ENCODE measurements around the gene CYFIP1. TPM values are rescaled to one million over a fixed set of nuclear protein-coding genes. Genes with fewer than 3 reads are reported as not detected.

Gene CYFIP1
- total and polyA plus RNA-seq, 2 of the 13 experiments (the other 11 are each of a cell fraction or from before 2014, with no cell fraction given): 38.1 to 58.3 TPM

DNA sequence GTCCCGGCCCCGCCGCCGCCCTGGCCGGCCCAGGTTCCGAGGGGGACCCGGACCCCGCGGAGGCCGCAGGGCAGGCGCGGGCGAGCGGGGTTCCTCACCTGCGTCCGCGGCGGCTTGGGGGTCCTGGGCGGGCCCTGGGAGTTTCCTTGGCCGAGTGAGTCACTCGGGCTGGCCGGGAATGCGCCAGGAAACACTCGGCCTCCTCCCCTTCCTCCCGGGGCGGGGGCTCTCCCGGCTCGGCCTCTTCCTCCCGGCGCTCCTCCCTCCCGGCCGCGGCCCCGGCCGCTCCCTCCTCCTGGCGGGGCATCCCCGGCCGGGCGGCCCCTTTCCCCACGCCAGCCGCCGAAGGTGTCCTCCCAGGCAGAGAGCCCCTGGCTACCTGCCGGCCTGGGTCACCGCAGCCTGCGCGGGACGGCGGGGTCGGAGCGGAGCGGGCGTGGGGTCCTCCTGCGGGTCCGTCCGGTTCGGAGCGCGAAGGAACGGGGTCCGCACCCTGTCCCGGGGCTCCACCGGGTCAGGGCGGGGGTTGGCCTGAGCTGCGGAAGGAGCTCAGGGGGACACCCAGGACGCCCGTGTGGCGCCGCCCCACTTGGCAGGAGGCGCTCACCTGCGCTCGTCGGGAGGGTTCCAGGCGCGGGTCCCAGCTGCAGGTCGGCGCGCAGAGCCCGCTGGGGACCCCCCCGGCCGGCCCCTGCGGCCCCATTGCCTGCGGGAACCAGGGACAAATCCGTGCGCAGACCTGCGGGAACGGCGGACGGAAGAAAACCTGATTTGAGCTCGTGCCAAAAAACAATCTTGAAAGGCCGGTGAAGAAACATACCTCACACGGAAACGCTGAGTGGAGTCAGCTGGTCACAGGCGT, at the start of gene CYFIP1 (continued):
- TF ChIP-seq PREB (CRISPR knock-in tag; IDR thresholded peaks at IDR 0.05) (no peak), PATZ1 (CRISPR knock-in tag; IDR thresholded peaks at IDR 0.05) (peak; percentile 54), ADNP (CRISPR knock-in tag; IDR thresholded peaks at IDR 0.05) (no peak), SMC3 (IDR thresholded peaks at IDR 0.05; ENCODE audit: low read length) (no peak), ARNTL (CRISPR knock-in tag; IDR thresholded peaks at IDR 0.05) (0 out of 2 replicates have a peak, but pooled peaks have one; percentile 19), ZNF331 (CRISPR knock-in tag; IDR thresholded peaks at IDR 0.05) (no peak), FOXK1 (CRISPR knock-in tag; IDR thresholded peaks at IDR 0.05; ENCODE audit: borderline replicate concordance, low read depth) (no peak), CHD2 (IDR thresholded peaks at IDR 0.05; ENCODE audit: low read depth, low read length) (no peak), ZNF224 (CRISPR knock-in tag; IDR thresholded peaks at IDR 0.05) (no peak), RXRA (CRISPR knock-in tag; IDR thresholded peaks at IDR 0.05) (peak; percentile 32; the same call in 1 of the 2 replicates), NFKB2 (CRISPR knock-in tag; IDR thresholded peaks at IDR 0.05; ENCODE audit: borderline replicate concordance) (peak; percentile 74; the same call in 1 of the 2 replicates), HNRNPLL (IDR thresholded peaks at IDR 0.05; ENCODE audit: low read depth, low read length, poor library complexity, severe bottlenecking) (peak; percentile 87), E2F2 (CRISPR knock-in tag; IDR thresholded peaks at IDR 0.05; ENCODE audit: borderline replicate concordance) (no peak), NFAT5 (CRISPR knock-in tag; IDR thresholded peaks at IDR 0.05) (no peak), FOXM1 (CRISPR knock-in tag; IDR thresholded peaks at IDR 0.05) (no peak), JDP2 (CRISPR knock-in tag; IDR thresholded peaks at IDR 0.05; ENCODE audit: borderline replicate concordance) (no peak)
- TF ChIP-seq, protein P1, sequence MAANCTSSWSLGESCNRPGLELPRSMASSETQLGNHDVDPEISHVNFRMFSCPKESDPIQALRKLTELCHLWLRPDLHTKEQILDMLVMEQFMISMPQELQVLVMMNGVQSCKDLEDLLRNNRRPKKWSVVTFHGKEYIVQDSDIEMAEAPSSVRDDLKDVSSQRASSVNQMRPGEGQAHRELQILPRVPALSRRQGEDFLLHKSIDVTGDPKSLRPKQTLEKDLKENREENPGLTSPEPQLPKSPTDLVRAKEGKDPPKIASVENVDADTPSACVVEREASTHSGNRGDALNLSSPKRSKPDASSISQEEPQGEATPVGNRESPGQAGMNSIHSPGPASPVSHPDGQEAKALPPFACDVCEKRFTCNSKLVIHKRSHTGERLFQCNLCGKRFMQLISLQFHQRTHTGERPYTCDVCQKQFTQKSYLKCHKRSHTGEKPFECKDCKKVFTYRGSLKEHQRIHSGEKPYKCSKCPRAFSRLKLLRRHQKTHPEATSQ (CRISPR knock-in tag; IDR thresholded peaks at IDR 0.05; ENCODE audit: borderline replicate concordance): no peak
